SH-SY5Y (cell line): Measurements from ENCODE around the gene STK4.

Experiments
- GATA2 ChIP-seq: IDR thresholded peaks from 2 replicates; pipeline ENCODE4 v1.6.1; 2011; ENCODE audit warnings: mild to moderate bottlenecking, low read depth, low read length
- GATA3 ChIP-seq: IDR thresholded peaks from 2 replicates; pipeline ENCODE4 v1.6.1; 2011; ENCODE audit warnings: low read depth, mild to moderate bottlenecking, low read length, moderate library complexity

DNA sequence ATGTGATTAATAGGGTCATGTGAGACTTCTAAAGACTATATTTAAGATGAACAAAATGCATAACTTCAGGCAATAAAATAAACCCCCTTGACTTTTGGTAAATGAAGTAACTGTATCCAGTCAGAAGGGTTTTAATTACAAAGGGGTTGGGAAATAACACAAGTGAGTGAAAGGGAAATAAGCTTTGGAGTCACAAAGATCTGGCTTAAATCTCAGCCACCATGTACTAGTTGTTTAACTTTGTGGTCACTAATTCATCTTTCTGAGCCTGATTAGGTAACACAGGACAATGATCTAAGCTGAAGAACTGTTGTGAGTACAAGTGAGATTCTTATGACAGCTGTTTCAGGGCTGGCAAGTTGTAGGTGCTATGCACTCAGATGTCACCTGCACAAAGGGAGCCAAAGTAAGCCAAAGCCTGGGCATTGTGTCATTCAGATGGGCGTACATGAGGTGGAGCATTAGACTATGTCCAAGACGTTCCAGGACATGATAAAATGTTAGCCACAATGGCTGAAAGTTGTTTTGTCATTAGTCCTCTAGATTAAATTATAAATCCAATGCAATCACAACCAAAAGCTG, 19.9 kb upstream of the STK4 start:
- TF ChIP-seq GATA3 = no peak
- no peak for TF ChIP-seq GATA2
